DOHH2 (cell line): ENCODE measurements around the gene ATP8B1.

Experiments used
- CTCF ChIP-seq: fragments of 200-600 bp; sonication (generic); IDR thresholded peaks from one replicate; pipeline ENCODE4 v1.5.1; 2014; ENCODE audit warnings: antibody characterized with exemption, mild to moderate bottlenecking, low read depth, low read length; ENCODE audit not compliant: poor library complexity, severe bottlenecking
- EZH2phosphoT487 ChIP-seq: fragments of 200-600 bp; sonication (generic); IDR thresholded peaks from 2 replicates; pipeline ENCODE4 v1.6.1; 2017; ENCODE audit warnings: borderline replicate concordance, mild to moderate bottlenecking, antibody characterized with exemption, low read length, moderate library complexity, mixed read lengths

GRCh38 chr18:57794951-57795728, 8.0 kb downstream of the ATP8B1 start:
- TF ChIP-seq CTCF = no peak
- no peak for TF ChIP-seq EZH2phosphoT487
